ENCODE results near the gene ROR1. TPM values are rescaled to one million over a fixed set of nuclear protein-coding genes. Genes with fewer than 3 reads are reported as not detected.

ROR1 gene
- total and polyA plus RNA-seq, 3 experiments from 2014 or later = not detected

DNA sequence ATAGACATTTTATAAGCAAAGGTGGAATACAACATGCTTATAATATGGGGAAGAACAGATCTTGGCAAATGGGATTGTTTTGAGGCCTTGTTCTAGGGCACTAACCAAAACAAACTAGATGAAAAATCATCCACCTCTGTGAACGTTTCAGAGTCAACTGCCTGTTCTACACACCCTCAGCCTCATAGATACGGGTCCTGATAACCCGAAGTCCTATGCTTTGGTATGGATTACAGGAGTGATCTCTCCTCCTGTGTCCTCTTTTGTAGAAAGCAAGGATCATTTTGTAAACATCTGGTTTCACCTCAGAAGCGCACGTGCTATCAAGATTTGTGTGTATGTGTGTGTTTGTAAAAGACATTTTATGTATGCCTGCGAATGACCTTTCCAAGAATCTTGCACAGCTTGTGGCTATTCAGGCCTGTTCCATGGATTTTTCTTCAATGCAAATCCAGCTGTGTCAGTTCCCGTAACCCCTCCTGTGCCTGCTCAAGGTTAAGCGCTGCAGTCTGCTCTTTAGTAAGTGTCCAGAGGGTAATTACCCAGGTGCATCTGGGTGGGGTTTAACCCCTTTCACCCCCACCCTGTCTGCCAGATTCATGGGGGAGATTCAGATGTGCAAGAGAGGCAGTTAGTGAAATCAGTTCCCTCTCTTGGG, 132.4 kb downstream of the ROR1 start:
- H3K27ac ChIP-seq (ENCODE audit: low read depth, low read length) = no peak overlapping the region
- H3K27ac Mint-ChIP-seq = no peak overlapping the region
- no peak overlapping the region for H3K4me3 ChIP-seq (ENCODE audit: low read length)
- POLR2A ChIA-PET = no interaction called here
- H3K9me3 Mint-ChIP-seq = peaks cover 0 to 1% (median 0%) of the 10 kb centered on the region in 5 donors
- DNase-seq = no peak
- no peaks in the 10 kb centered on the region for H3K9me3 ChIP-seq (ENCODE audit: low read length)
- no peaks in the 10 kb centered on the region for H3K4me1 Mint-ChIP-seq
- peaks cover 1 to 18% of the 10 kb centered on the region in 2 donors for H3K27me3 Mint-ChIP-seq
- no peaks in the 10 kb centered on the region for H3K4me1 ChIP-seq (ENCODE audit: insufficient read depth, low read length)
- CTCF ChIA-PET = no interaction called here
- H3K4me3 Mint-ChIP-seq = no peak overlapping the region
- H3K36me3 ChIP-seq (ENCODE audit: insufficient read depth, low read length) = no peaks in the 10 kb centered on the region
- H3K27me3 ChIP-seq (ENCODE audit: insufficient read depth, low read length, poor library complexity, severe bottlenecking) = no peaks in the 10 kb centered on the region
- H3K36me3 Mint-ChIP-seq = no peaks in the 10 kb centered on the region

- Mint-ChIP-seq H3K27ac (no peak overlapping the region), H3K4me3 (no peak overlapping the region), H3K9me3 (peaks cover 0 to 1% (median 0%) of the 10 kb centered on the region in 5 donors), H3K27me3 (peaks cover 1 to 22% of the 10 kb centered on the region in 2 donors), H3K36me3 (no peaks in the 10 kb centered on the region), H3K4me1 (no peaks in the 10 kb centered on the region)
- Histone ChIP-seq H3K27me3 (ENCODE audit: insufficient read depth, low read length, poor library complexity, severe bottlenecking) (no peaks in the 10 kb centered on the region), H3K27ac (ENCODE audit: low read depth, low read length) (no peak overlapping the region), H3K4me1 (ENCODE audit: insufficient read depth, low read length) (no peaks in the 10 kb centered on the region), H3K4me3 (ENCODE audit: low read length) (no peak overlapping the region), H3K9me3 (ENCODE audit: low read length) (no peaks in the 10 kb centered on the region), H3K36me3 (ENCODE audit: insufficient read depth, low read length) (no peaks in the 10 kb centered on the region)
- POLR2A ChIA-PET = no interaction called here
- CTCF ChIA-PET = no interaction called here
- no peak for DNase-seq
These were observed 133.2 kb downstream of the ROR1 start for GRCh38 chr1:63907051-63907450.

GRCh38 chr1:63908016-63908415, 134.2 kb downstream of the ROR1 start:
- CTCF ChIA-PET = no interaction called here
- H3K4me3 Mint-ChIP-seq = no peak overlapping the region
- no peaks in the 10 kb centered on the region for H3K36me3 ChIP-seq (ENCODE audit: insufficient read depth, low read length)
- peaks cover 1 to 29% of the 10 kb centered on the region in 2 donors for H3K27me3 Mint-ChIP-seq
- H3K27ac ChIP-seq (ENCODE audit: low read depth, low read length) = no peak overlapping the region
- H3K4me3 ChIP-seq (ENCODE audit: low read length) = no peak overlapping the region
- H3K36me3 Mint-ChIP-seq = no peaks in the 10 kb centered on the region
- H3K4me1 ChIP-seq (ENCODE audit: insufficient read depth, low read length) = no peaks in the 10 kb centered on the region
- no peaks in the 10 kb centered on the region for H3K9me3 ChIP-seq (ENCODE audit: low read length)
- peaks cover 0 to 1% (median 0%) of the 10 kb centered on the region in 5 donors for H3K9me3 Mint-ChIP-seq
- no peak overlapping the region for H3K27ac Mint-ChIP-seq
- no peaks in the 10 kb centered on the region for H3K4me1 Mint-ChIP-seq
- DNase-seq = no peak
- H3K27me3 ChIP-seq (ENCODE audit: insufficient read depth, low read length, poor library complexity, severe bottlenecking) = no peaks in the 10 kb centered on the region
- POLR2A ChIA-PET = no interaction called here

DNA sequence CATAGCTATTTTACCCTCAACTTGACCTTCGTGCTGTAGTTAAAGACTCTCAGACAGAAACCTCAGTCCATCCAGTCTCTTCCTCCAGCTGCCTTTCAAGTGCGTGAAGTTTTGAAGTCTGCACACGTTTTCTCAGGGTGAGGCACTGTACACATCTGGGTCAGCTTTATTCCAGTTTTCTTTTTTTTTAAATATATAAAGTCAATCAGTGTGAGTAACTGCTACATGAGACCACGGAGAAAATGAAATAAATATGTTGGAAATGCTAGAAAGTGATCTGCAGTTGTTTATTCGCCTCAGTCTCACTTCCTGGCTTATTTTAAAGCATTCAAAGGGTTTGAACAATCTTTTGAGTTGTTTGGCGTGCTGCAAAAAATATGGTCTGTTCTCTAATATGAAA, 135.7 kb downstream of the ROR1 start:
- no peaks in the 10 kb centered on the region for H3K36me3 Mint-ChIP-seq
- no peaks in the 10 kb centered on the region for H3K4me1 ChIP-seq (ENCODE audit: insufficient read depth, low read length)
- H3K36me3 ChIP-seq (ENCODE audit: insufficient read depth, low read length) = no peaks in the 10 kb centered on the region
- CTCF ChIA-PET = no interaction called here
- H3K27ac ChIP-seq (ENCODE audit: low read depth, low read length) = no peak overlapping the region
- H3K9me3 Mint-ChIP-seq = peaks cover 0 to 1% (median 0%) of the 10 kb centered on the region in 5 donors
- no peak overlapping the region for H3K27ac Mint-ChIP-seq
- H3K4me1 Mint-ChIP-seq = no peaks in the 10 kb centered on the region
- DNase-seq = no peak
- POLR2A ChIA-PET = no interaction called here
- no peak overlapping the region for H3K4me3 ChIP-seq (ENCODE audit: low read length)
- no peaks in the 10 kb centered on the region for H3K9me3 ChIP-seq (ENCODE audit: low read length)
- no peak overlapping the region for H3K4me3 Mint-ChIP-seq
- H3K27me3 Mint-ChIP-seq = peaks cover 5 to 26% of the 10 kb centered on the region in 2 donors
- H3K27me3 ChIP-seq (ENCODE audit: insufficient read depth, low read length, poor library complexity, severe bottlenecking) = no peaks in the 10 kb centered on the region

GRCh38 chr1:63911049-63911448, 137.2 kb downstream of the ROR1 start:
- Mint-ChIP-seq H3K36me3 (no peaks in the 10 kb centered on the region), H3K4me3 (no peak overlapping the region), H3K9me3 (no peaks in the 10 kb centered on the region), H3K27ac (no peak overlapping the region), H3K27me3 (peaks cover 9 to 28% of the 10 kb centered on the region in 2 donors), H3K4me1 (no peaks in the 10 kb centered on the region)
- Histone ChIP-seq H3K27ac (ENCODE audit: low read depth, low read length) (no peak overlapping the region), H3K4me3 (ENCODE audit: low read length) (no peak overlapping the region), H3K9me3 (ENCODE audit: low read length) (no peaks in the 10 kb centered on the region), H3K36me3 (ENCODE audit: insufficient read depth, low read length) (no peaks in the 10 kb centered on the region), H3K4me1 (ENCODE audit: insufficient read depth, low read length) (no peaks in the 10 kb centered on the region), H3K27me3 (ENCODE audit: insufficient read depth, low read length, poor library complexity, severe bottlenecking) (no peaks in the 10 kb centered on the region)
- DNase-seq = no peak
- POLR2A ChIA-PET = no interaction called here
- CTCF ChIA-PET = no interaction called here

DNA sequence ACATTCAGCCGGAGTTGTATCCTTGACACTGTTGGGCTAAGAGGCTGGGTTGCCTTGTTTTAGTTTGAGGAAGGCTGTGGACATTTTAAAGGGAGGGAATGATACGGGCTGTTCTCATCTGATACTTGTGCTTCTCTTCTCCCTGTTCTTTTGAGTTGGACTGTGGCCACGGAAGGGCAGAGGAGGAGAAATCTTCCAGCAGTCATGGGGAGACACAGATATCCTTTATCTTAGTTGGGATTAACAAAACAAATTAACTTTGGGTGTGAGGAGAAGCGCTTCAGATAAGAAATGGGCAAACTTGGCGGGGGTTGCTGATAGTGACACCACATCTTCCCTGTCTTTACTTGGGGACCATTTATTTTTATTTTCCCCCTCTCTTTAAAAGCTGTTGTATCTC, 138.8 kb downstream of the ROR1 start:
- no peaks in the 10 kb centered on the region for H3K36me3 Mint-ChIP-seq
- Histone ChIP-seq H3K9me3 (ENCODE audit: low read length) (no peaks in the 10 kb centered on the region), H3K4me1 (ENCODE audit: insufficient read depth, low read length) (no peaks in the 10 kb centered on the region), H3K4me3 (ENCODE audit: low read length) (no peak overlapping the region), H3K27ac (ENCODE audit: low read depth, low read length) (no peak overlapping the region), H3K36me3 (ENCODE audit: insufficient read depth, low read length) (no peaks in the 10 kb centered on the region), H3K27me3 (ENCODE audit: insufficient read depth, low read length, poor library complexity, severe bottlenecking) (no peaks in the 10 kb centered on the region)
- H3K27ac Mint-ChIP-seq = no peak overlapping the region
- CTCF ChIA-PET = no interaction called here
- peaks cover 9 to 28% of the 10 kb centered on the region in 2 donors for H3K27me3 Mint-ChIP-seq
- POLR2A ChIA-PET = no interaction called here
- H3K9me3 Mint-ChIP-seq = no peaks in the 10 kb centered on the region
- no peak for DNase-seq
- no peaks in the 10 kb centered on the region for H3K4me1 Mint-ChIP-seq
- no peak overlapping the region for H3K4me3 Mint-ChIP-seq

GRCh38 chr1:63913533-63913932, 139.7 kb downstream of the ROR1 start:
- H3K27me3 Mint-ChIP-seq = peaks cover 9 to 27% of the 10 kb centered on the region in 2 donors
- Histone ChIP-seq H3K27ac (ENCODE audit: low read depth, low read length) (no peak overlapping the region), H3K27me3 (ENCODE audit: insufficient read depth, low read length, poor library complexity, severe bottlenecking) (no peaks in the 10 kb centered on the region), H3K4me1 (ENCODE audit: insufficient read depth, low read length) (no peaks in the 10 kb centered on the region), H3K4me3 (ENCODE audit: low read length) (no peak overlapping the region), H3K9me3 (ENCODE audit: low read length) (no peaks in the 10 kb centered on the region), H3K36me3 (ENCODE audit: insufficient read depth, low read length) (no peaks in the 10 kb centered on the region)
- H3K4me1 Mint-ChIP-seq = no peaks in the 10 kb centered on the region
- ChIA-PET POLR2A (no interaction called here), CTCF (no interaction called here)
- H3K27ac Mint-ChIP-seq = no peak overlapping the region
- H3K9me3 Mint-ChIP-seq = no peaks in the 10 kb centered on the region
- no peaks in the 10 kb centered on the region for H3K36me3 Mint-ChIP-seq
- no peak for DNase-seq
- H3K4me3 Mint-ChIP-seq = no peak overlapping the region

DNA sequence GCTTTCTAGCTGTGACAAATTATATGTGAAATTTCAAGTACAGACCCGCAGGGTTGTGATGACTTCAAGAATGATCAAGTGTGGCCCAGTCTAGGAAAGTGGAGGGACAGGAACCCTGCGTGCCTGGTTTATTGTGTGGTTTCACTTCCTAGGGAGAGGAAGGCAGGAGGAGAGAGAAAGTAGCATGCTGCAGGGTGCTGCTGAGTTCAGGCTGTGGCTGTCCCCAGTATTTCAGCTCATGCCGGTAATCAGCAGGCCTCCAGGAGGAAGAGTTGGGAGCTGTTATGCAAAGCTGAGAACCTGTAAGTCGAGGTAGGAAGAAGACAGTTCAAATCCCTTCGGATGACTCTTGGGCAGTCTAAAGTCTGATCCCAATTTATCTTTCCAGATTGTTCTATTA, 140.4 kb downstream of the ROR1 start:
- CTCF ChIA-PET = no interaction called here
- no peak overlapping the region for H3K4me3 ChIP-seq (ENCODE audit: low read length)
- H3K4me1 Mint-ChIP-seq = no peaks in the 10 kb centered on the region
- H3K4me1 ChIP-seq (ENCODE audit: insufficient read depth, low read length) = no peaks in the 10 kb centered on the region
- POLR2A ChIA-PET = no interaction called here
- H3K9me3 ChIP-seq (ENCODE audit: low read length) = no peaks in the 10 kb centered on the region
- H3K36me3 Mint-ChIP-seq = no peaks in the 10 kb centered on the region
- no peak for DNase-seq
- no peaks in the 10 kb centered on the region for H3K27me3 ChIP-seq (ENCODE audit: insufficient read depth, low read length, poor library complexity, severe bottlenecking)
- no peaks in the 10 kb centered on the region for H3K36me3 ChIP-seq (ENCODE audit: insufficient read depth, low read length)
- H3K9me3 Mint-ChIP-seq = no peaks in the 10 kb centered on the region
- H3K4me3 Mint-ChIP-seq = no peak overlapping the region
- H3K27ac Mint-ChIP-seq = no peak overlapping the region
- H3K27me3 Mint-ChIP-seq = peaks cover 9 to 20% of the 10 kb centered on the region in 2 donors
- no peak overlapping the region for H3K27ac ChIP-seq (ENCODE audit: low read depth, low read length)

- DNase-seq = no peak
- Mint-ChIP-seq H3K36me3 (no peaks in the 10 kb centered on the region), H3K9me3 (no peaks in the 10 kb centered on the region), H3K27me3 (peaks cover 8 to 21% of the 10 kb centered on the region in 2 donors), H3K4me1 (no peaks in the 10 kb centered on the region), H3K27ac (no peak overlapping the region), H3K4me3 (no peak overlapping the region)
- Histone ChIP-seq H3K36me3 (ENCODE audit: insufficient read depth, low read length) (no peaks in the 10 kb centered on the region), H3K4me3 (ENCODE audit: low read length) (no peak overlapping the region), H3K9me3 (ENCODE audit: low read length) (no peaks in the 10 kb centered on the region), H3K27ac (ENCODE audit: low read depth, low read length) (no peak overlapping the region), H3K27me3 (ENCODE audit: insufficient read depth, low read length, poor library complexity, severe bottlenecking) (no peaks in the 10 kb centered on the region), H3K4me1 (ENCODE audit: insufficient read depth, low read length) (no peaks in the 10 kb centered on the region)
- POLR2A ChIA-PET = no interaction called here
- CTCF ChIA-PET = no interaction called here
These were observed 140.9 kb downstream of the ROR1 start for GRCh38 chr1:63914706-63915105.

Data from CD8-positive, alpha-beta memory T cell (primary cell).